ENCODE data around the gene POFUT1.
"Not testable (repeated sequence)": the region's sequence is repeated elsewhere in the genome, so short reads cannot be mapped to it uniquely, and the experiment has no call there.

Gene POFUT1

GRCh38 chr20:32251470-32251869 lies 43.8 kb downstream of the POFUT1 start:
- Histone ChIP-seq H3K27me3 (no peaks in the 10 kb centered on the region), H3K4me1 (no peaks in the 10 kb centered on the region), H3K9me3 (no peaks in the 10 kb centered on the region), H3K27ac (no peak overlapping the region), H3K36me3 (no peaks in the 10 kb centered on the region), H3K4me3 (no peak overlapping the region)
- intact Hi-C loops (cut with DNase I; ENCODE audit: low total_unique reads): no loop called here
- no peak for DNase-seq
- no peak for TF ChIP-seq CTCF (IDR thresholded peaks at IDR 0.05)

GRCh38 chr20:32252189-32252588 lies 44.5 kb downstream of the POFUT1 start:
- Histone ChIP-seq H3K4me1 (no peaks in the 10 kb centered on the region), H3K36me3 (no peaks in the 10 kb centered on the region), H3K9me3 (no peaks in the 10 kb centered on the region), H3K27ac (no peak overlapping the region), H3K27me3 (no peaks in the 10 kb centered on the region), H3K4me3 (no peak overlapping the region)
- intact Hi-C loops (cut with DNase I; ENCODE audit: low total_unique reads): no loop called here
- no peak for TF ChIP-seq CTCF (IDR thresholded peaks at IDR 0.05)
- no peak for DNase-seq

- H3K4me3 ChIP-seq; DNase-seq; H3K4me1 ChIP-seq; H3K9me3 ChIP-seq; H3K27me3 ChIP-seq; H3K36me3 ChIP-seq; H3K27ac ChIP-seq; intact Hi-C loops (cut with DNase I; ENCODE audit: low total_unique reads): not testable (repeated sequence)
Measured at GRCh38 chr20:32260973-32261372, 53.3 kb downstream of the POFUT1 start.

GRCh38 chr20:32261644-32262043 lies 54.0 kb downstream of the POFUT1 start:
- Histone ChIP-seq H3K27ac (no peak overlapping the region), H3K9me3 (no peaks in the 10 kb centered on the region), H3K36me3 (no peaks in the 10 kb centered on the region), H3K27me3 (no peaks in the 10 kb centered on the region), H3K4me1 (no peaks in the 10 kb centered on the region), H3K4me3 (no peak overlapping the region)
- intact Hi-C loops (cut with DNase I; ENCODE audit: low total_unique reads): no loop called here
- DNase-seq: no peak
- no peak for TF ChIP-seq CTCF (IDR thresholded peaks at IDR 0.05)

GRCh38 chr20:32263398-32263954 lies 55.8 kb downstream of the POFUT1 start:
- Histone ChIP-seq H3K27me3 (no peaks in the 10 kb centered on the region), H3K36me3 (no peaks in the 10 kb centered on the region), H3K27ac (no peak overlapping the region), H3K9me3 (no peaks in the 10 kb centered on the region), H3K4me3 (no peak overlapping the region), H3K4me1 (no peaks in the 10 kb centered on the region)
- no peak for DNase-seq
- no peak for TF ChIP-seq CTCF (IDR thresholded peaks at IDR 0.05)
- intact Hi-C loops (cut with DNase I; ENCODE audit: low total_unique reads): no loop called here

- TF ChIP-seq CTCF (IDR thresholded peaks at IDR 0.05): no peak
- Histone ChIP-seq H3K27ac (no peak overlapping the region), H3K27me3 (peaks cover 0 to 23% of the 10 kb centered on the region in 2 donors), H3K4me1 (peaks cover 0 to under 1% (median under 1%) of the 10 kb centered on the region in 4 donors), H3K9me3 (no peaks in the 10 kb centered on the region), H3K4me3 (no peak overlapping the region), H3K36me3 (no peaks in the 10 kb centered on the region)
- peak in 1 of 2 donors; percentile 4 for DNase-seq
- intact Hi-C loops (cut with DNase I; ENCODE audit: low total_unique reads): no loop called here
Measured at GRCh38 chr20:32271620-32272019, 63.9 kb downstream of the POFUT1 start.
